H9 (cell line): ENCODE results near the gene KIAA0825. TPM values are rescaled to one million over a fixed set of nuclear protein-coding genes. Genes with fewer than 3 reads are reported as not detected.

Source experiments
- DNase-seq: peaks from one replicate; pipeline ENCODE4 v3.0.0-alpha.2; 2017
- H2AFZ ChIP-seq: one replicate; pipeline ENCODE4 v1.6.1; 2013; ENCODE audit warnings: mild to moderate bottlenecking, low read length, control low read depth, moderate library complexity
- H2AK5ac ChIP-seq: 2 replicates; pipeline ENCODE4 v1.6.1; 2013; ENCODE audit warnings: low read length, control low read depth, mixed read lengths; ENCODE audit not compliant: insufficient read length
- H2BK120ac ChIP-seq: one replicate; pipeline ENCODE4 v1.6.1; 2013; ENCODE audit warnings: low read depth, mild to moderate bottlenecking, low read length, control low read depth, inconsistent platforms; ENCODE audit not compliant: poor library complexity, severe bottlenecking
- H2BK12ac ChIP-seq: 2 replicates; pipeline ENCODE4 v1.6.1; 2013; ENCODE audit warnings: low read length, control low read depth, mixed read lengths, low read depth; ENCODE audit not compliant: insufficient read length
- H2BK15ac ChIP-seq: 2 replicates; pipeline ENCODE4 v1.6.1; 2013; ENCODE audit warnings: low read depth, low read length, control low read depth
- H2BK20ac ChIP-seq: one replicate; pipeline ENCODE4 v1.6.1; 2013; ENCODE audit warnings: low read depth, mild to moderate bottlenecking, low read length, control low read depth, inconsistent platforms; ENCODE audit not compliant: poor library complexity, severe bottlenecking
- H2BK5ac ChIP-seq: 2 replicates; pipeline ENCODE4 v1.6.1; 2013; ENCODE audit warnings: low read length, control low read depth, mixed read lengths; ENCODE audit not compliant: insufficient read length
- H3K14ac ChIP-seq: 2 replicates; pipeline ENCODE4 v1.6.1; 2013; ENCODE audit warnings: low read length, control low read depth; ENCODE audit not compliant: insufficient read depth
- H3K18ac ChIP-seq: 2 replicates; pipeline ENCODE4 v1.6.1; 2013; ENCODE audit warnings: low read depth, mild to moderate bottlenecking, mixed read lengths, low read length, control low read depth; ENCODE audit not compliant: insufficient read length
- H3K23ac ChIP-seq: 2 replicates; pipeline ENCODE4 v1.6.1; 2013; ENCODE audit warnings: low read length, control low read depth, mixed read lengths, low read depth; ENCODE audit not compliant: insufficient read length
- H3K23me2 ChIP-seq: 2 replicates; pipeline ENCODE4 v1.6.1; 2013; ENCODE audit warnings: low read depth, mild to moderate bottlenecking, mixed read lengths, low read length, control low read depth; ENCODE audit not compliant: insufficient read length, poor library complexity, severe bottlenecking
- H3K27ac ChIP-seq: 2 replicates; pipeline ENCODE4 v1.5.1; 2013; ENCODE audit warnings: low read length, control low read depth, mixed read lengths, low read depth; ENCODE audit not compliant: insufficient read length
- H3K27me3 ChIP-seq: 2 replicates; pipeline ENCODE4 v1.6.1; 2013; ENCODE audit warnings: low read length, control low read depth, inconsistent platforms; ENCODE audit not compliant: insufficient read depth
- H3K4ac ChIP-seq: 2 replicates; pipeline ENCODE4 v1.6.1; 2013; ENCODE audit warnings: low read depth, mild to moderate bottlenecking, control low read depth, inconsistent platforms, low read length, moderate library complexity
- H3K4me1 ChIP-seq: 2 replicates; pipeline ENCODE4 v1.6.1; 2013; ENCODE audit warnings: low read length, control low read depth, inconsistent platforms; ENCODE audit not compliant: insufficient read depth
- H3K4me2 ChIP-seq: 2 replicates; pipeline ENCODE4 v1.6.1; 2013; ENCODE audit warnings: low read length, control low read depth, mixed read lengths; ENCODE audit not compliant: insufficient read length, insufficient read depth
- H3K56ac ChIP-seq: 2 replicates; pipeline ENCODE4 v1.6.1; 2013; ENCODE audit warnings: low read depth, mild to moderate bottlenecking, mixed read lengths, low read length, control low read depth; ENCODE audit not compliant: insufficient read length
- H3K79me1 ChIP-seq: 2 replicates; pipeline ENCODE4 v1.6.1; 2013; ENCODE audit warnings: low read depth, mild to moderate bottlenecking, moderate library complexity, low read length, control low read depth, inconsistent platforms; ENCODE audit not compliant: insufficient read depth, poor library complexity, severe bottlenecking
- H3K79me2 ChIP-seq: 2 replicates; pipeline ENCODE4 v1.6.1; 2013; ENCODE audit warnings: low read length, control low read depth, inconsistent platforms; ENCODE audit not compliant: insufficient read depth
- H3K9ac ChIP-seq: 2 replicates; pipeline ENCODE4 v1.6.1; 2013; ENCODE audit warnings: low read length, control low read depth, mixed read lengths; ENCODE audit not compliant: insufficient read length; ENCODE audit errors: extremely low read depth
- H3K9me3 ChIP-seq: one replicate; pipeline ENCODE4 v1.6.1; 2013; ENCODE audit warnings: low read depth, low read length, inconsistent platforms; ENCODE audit not compliant: control insufficient read depth
- H3T11ph ChIP-seq: one replicate; pipeline ENCODE4 v1.6.1; 2013; ENCODE audit warnings: mild to moderate bottlenecking, low read length, control low read depth, inconsistent platforms
- H4K20me1 ChIP-seq: one replicate; pipeline ENCODE4 v1.6.1; 2013; ENCODE audit not compliant: control insufficient read depth, insufficient read length, insufficient read depth
- H4K5ac ChIP-seq: 2 replicates; pipeline ENCODE4 v1.6.1; 2013; ENCODE audit warnings: low read depth, mild to moderate bottlenecking, mixed read lengths, low read length, control low read depth; ENCODE audit not compliant: insufficient read length
- H4K8ac ChIP-seq: replicated peaks from 2 replicates; pipeline ENCODE4 v1.6.1; 2013; ENCODE audit warnings: low read length, control low read depth, mixed read lengths, low read depth; ENCODE audit not compliant: insufficient read length
- H4K91ac ChIP-seq: 2 replicates; pipeline ENCODE4 v1.6.1; 2013; ENCODE audit warnings: low read depth, mild to moderate bottlenecking, moderate library complexity, mixed read lengths, low read length, control low read depth; ENCODE audit not compliant: insufficient read length
- H3K27ac Mint-ChIP-seq, 3 experiments: 2 replicates in 2 of 3; 3 replicates in 1 of 3; pipeline ENCODE4 v1.8.0; 2020 to 2021; ENCODE audit warnings: mixed read lengths in 3 of 3, mild to moderate bottlenecking in 1 of 3, moderate library complexity in 1 of 3
- H3K27me3 Mint-ChIP-seq: 2 replicates; pipeline ENCODE4 v1.8.0; 2021; ENCODE audit warnings: low read depth, mild to moderate bottlenecking, moderate library complexity, mixed read lengths
- H3K36me3 Mint-ChIP-seq, 3 experiments: 2 replicates in 2 of 3; 3 replicates in 1 of 3; pipeline ENCODE4 v1.8.0; 2020 to 2021; ENCODE audit warnings: low read depth in 3 of 3, mixed read lengths in 3 of 3; ENCODE audit not compliant: insufficient read depth in 1 of 3
- H3K4me1 Mint-ChIP-seq, 2 experiments: 2 replicates each; pipeline ENCODE4 v1.8.0; 2020; ENCODE audit warnings: mixed read lengths in 2 of 2
- H3K4me3 Mint-ChIP-seq, 2 experiments: 2 replicates in 1 of 2; 3 replicates in 1 of 2; pipeline ENCODE4 v1.8.0; 2020 to 2021; ENCODE audit warnings: mild to moderate bottlenecking in 2 of 2, mixed read lengths in 2 of 2, moderate library complexity in 1 of 2
- H3K9me3 Mint-ChIP-seq, 2 experiments: 2 replicates in 1 of 2; 3 replicates in 1 of 2; pipeline ENCODE4 v1.8.0; 2020; ENCODE audit warnings: mild to moderate bottlenecking in 2 of 2, mixed read lengths in 2 of 2, moderate library complexity in 1 of 2
- WGBS: extraction: QIAGEN DNeasy Blood & Tissue Kit; methylation state at CpG from one replicate; pipeline ENCODE4 v1.1.7; 2013; ENCODE audit warnings: missing lambda C conversion rate, low lambda C conversion rate, mixed read lengths; ENCODE audit not compliant: insufficient read length; ENCODE audit errors: extremely low coverage; 5-methylcytosine and 5-hydroxymethylcytosine counted together
- total RNA-seq: library from RNA; stranded (reverse); gene quantifications from 2 replicates; pipeline ENCODE4 v1.2.1, GENCODE V29; 2021
- TF ChIP-seq, protein P1 (sequence below): fragments of 200-600 bp; sonication (generic); conservative IDR thresholded peaks from 3 replicates; pipeline ENCODE4 v1.8.0; 2021; ENCODE audit warnings: antibody characterized with exemption, mild to moderate bottlenecking

The KIAA0825 gene
- total RNA-seq, 1 experiment from 2014 or later = 1.8 TPM

- H3K18ac ChIP-seq = no peak overlapping the region
- no peak overlapping the region for H3T11ph ChIP-seq
- no peaks in the 10 kb centered on the region; the same call in none of the 2 replicates for H3K4me1 ChIP-seq
- H2BK12ac ChIP-seq = no peak overlapping the region
- H4K8ac ChIP-seq = no peak overlapping the region
- no peak overlapping the region for H2BK5ac ChIP-seq
- H2AK5ac ChIP-seq = no peak overlapping the region
- H3K9me3 Mint-ChIP-seq = peaks cover 3 to 5% of the 10 kb centered on the region in 2 experiments; a peak in 4 of 5 replicates
- no CpG with 5 or more reads among the region's 2 CpGs for WGBS
- no peak overlapping the region for H4K5ac ChIP-seq
- no peak overlapping the region for H3K23ac ChIP-seq
- DNase-seq = no peak
- H3K27ac Mint-ChIP-seq = no peak overlapping the region
- no peak overlapping the region for H3K56ac ChIP-seq
- H3K4ac ChIP-seq = no peak overlapping the region
- peaks cover 12 to 16% of the 10 kb centered on the region in 2 experiments for H3K4me1 Mint-ChIP-seq
- H3K9ac ChIP-seq = no peak overlapping the region
- no peak overlapping the region for H2BK120ac ChIP-seq
- no peaks in the 10 kb centered on the region for H3K27me3 Mint-ChIP-seq
- H2AFZ ChIP-seq = no peak overlapping the region
- TF ChIP-seq, protein P1, sequence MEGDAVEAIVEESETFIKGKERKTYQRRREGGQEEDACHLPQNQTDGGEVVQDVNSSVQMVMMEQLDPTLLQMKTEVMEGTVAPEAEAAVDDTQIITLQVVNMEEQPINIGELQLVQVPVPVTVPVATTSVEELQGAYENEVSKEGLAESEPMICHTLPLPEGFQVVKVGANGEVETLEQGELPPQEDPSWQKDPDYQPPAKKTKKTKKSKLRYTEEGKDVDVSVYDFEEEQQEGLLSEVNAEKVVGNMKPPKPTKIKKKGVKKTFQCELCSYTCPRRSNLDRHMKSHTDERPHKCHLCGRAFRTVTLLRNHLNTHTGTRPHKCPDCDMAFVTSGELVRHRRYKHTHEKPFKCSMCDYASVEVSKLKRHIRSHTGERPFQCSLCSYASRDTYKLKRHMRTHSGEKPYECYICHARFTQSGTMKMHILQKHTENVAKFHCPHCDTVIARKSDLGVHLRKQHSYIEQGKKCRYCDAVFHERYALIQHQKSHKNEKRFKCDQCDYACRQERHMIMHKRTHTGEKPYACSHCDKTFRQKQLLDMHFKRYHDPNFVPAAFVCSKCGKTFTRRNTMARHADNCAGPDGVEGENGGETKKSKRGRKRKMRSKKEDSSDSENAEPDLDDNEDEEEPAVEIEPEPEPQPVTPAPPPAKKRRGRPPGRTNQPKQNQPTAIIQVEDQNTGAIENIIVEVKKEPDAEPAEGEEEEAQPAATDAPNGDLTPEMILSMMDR = no peak
- H3K36me3 Mint-ChIP-seq = peaks cover 0 to 2% (median 0%) of the 10 kb centered on the region in 3 experiments; a peak in 3 of 7 replicates
- H3K4me2 ChIP-seq = no peak overlapping the region
- H3K27me3 ChIP-seq = no peaks in the 10 kb centered on the region
- no peak overlapping the region for H2BK15ac ChIP-seq
- H3K27ac ChIP-seq = no peak overlapping the region
- no peaks in the 10 kb centered on the region for H3K79me1 ChIP-seq
- H2BK20ac ChIP-seq = no peak overlapping the region
- no peak overlapping the region for H4K91ac ChIP-seq
- no peak overlapping the region for H3K4me3 Mint-ChIP-seq
- no peaks in the 10 kb centered on the region for H4K20me1 ChIP-seq
- no peaks in the 10 kb centered on the region for H3K79me2 ChIP-seq
- no peak overlapping the region for H3K14ac ChIP-seq
- no peaks in the 10 kb centered on the region for H3K23me2 ChIP-seq
- no peaks in the 10 kb centered on the region for H3K9me3 ChIP-seq
Observed at GRCh38 chr5:94425396-94425795, 193.0 kb downstream of the KIAA0825 start.
